GM19452 (cell line): Measurements from ENCODE around the gene ELAPOR2.
"Not testable (repeated sequence)": the region's sequence is repeated elsewhere in the genome, so short reads cannot be mapped to it uniquely, and the experiment has no call there.

ENCODE experiments used
- ATAC-seq: cut with Tn5 transposase; IDR thresholded peaks from one replicate; pipeline ENCODE4 v1.9.1; 2021; ENCODE audit not compliant: unreplicated experiment

Gene ELAPOR2

GRCh38 chr7:87044713-87045112 lies 14.7 kb downstream of the ELAPOR2 start:
- not testable (repeated sequence) for ATAC-seq

- not testable (repeated sequence) for ATAC-seq
These were observed 17.9 kb downstream of the ELAPOR2 start for GRCh38 chr7:87041586-87041985.

GRCh38 chr7:87039691-87040299 lies 19.7 kb downstream of the ELAPOR2 start:
- not testable (repeated sequence) for ATAC-seq

- no peak for ATAC-seq
These were observed 20.3 kb downstream of the ELAPOR2 start for GRCh38 chr7:87038993-87039690.

- no peak for ATAC-seq
These were observed 22.5 kb downstream of the ELAPOR2 start for GRCh38 chr7:87036985-87037384.

GRCh38 chr7:87032604-87033339 lies 26.7 kb downstream of the ELAPOR2 start:
- ATAC-seq, result no peak

GRCh38 chr7:87029078-87029477 lies 30.4 kb downstream of the ELAPOR2 start:
- ATAC-seq, result no peak

GRCh38 chr7:87028636-87029035 lies 30.8 kb downstream of the ELAPOR2 start:
- no peak for ATAC-seq

GRCh38 chr7:87027900-87028299 lies 31.6 kb downstream of the ELAPOR2 start:
- peak; percentile 63 for ATAC-seq

GRCh38 chr7:87021285-87021684 lies 38.2 kb downstream of the ELAPOR2 start:
- ATAC-seq, result no peak

- ATAC-seq, result no peak
These were observed 42.8 kb downstream of the ELAPOR2 start for GRCh38 chr7:87016606-87017005.

GRCh38 chr7:87013840-87014190 lies 45.6 kb downstream of the ELAPOR2 start:
- ATAC-seq, result no peak

- no peak for ATAC-seq
These were observed 46.2 kb downstream of the ELAPOR2 start for GRCh38 chr7:87013136-87013839.
